ENCODE data around the gene ZRANB3.
A peak's percentile ranks its signal among the peaks of the same experiment; 100 is the strongest.
"Not testable (repeated sequence)": the region's sequence is repeated elsewhere in the genome, so short reads cannot be mapped to it uniquely, and the experiment has no call there.

Gene ZRANB3

GRCh38 chr2:135320465-135321355 is 210.3 kb downstream of the ZRANB3 start:
- DNase-seq (ENCODE audit: low read depth): no peak

- DNase-seq (ENCODE audit: low read depth): no peak
Measured at GRCh38 chr2:135318808-135319207, 212.2 kb downstream of the ZRANB3 start.

- no peak for DNase-seq (ENCODE audit: low read depth)
Measured at GRCh38 chr2:135317375-135317774, 213.6 kb downstream of the ZRANB3 start.

DNA sequence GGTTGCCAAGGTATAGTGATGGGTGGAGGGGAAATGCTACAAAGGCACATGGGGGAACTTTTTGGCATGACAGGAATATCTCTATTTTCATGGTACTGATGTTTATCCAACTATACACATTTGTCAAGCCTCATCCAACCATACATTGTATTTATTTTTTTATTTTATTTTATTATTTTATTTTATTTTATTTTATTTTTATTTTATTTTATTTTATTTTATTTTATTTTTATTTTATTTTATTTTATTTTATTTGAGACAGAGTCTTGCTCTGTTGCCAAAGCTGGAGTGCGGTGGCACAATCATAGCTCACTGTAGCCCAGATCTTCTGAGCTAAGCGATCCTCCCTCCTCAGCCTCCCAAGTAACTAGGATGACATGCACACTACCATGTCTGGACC is 219.1 kb downstream of the ZRANB3 start:
- DNase-seq (ENCODE audit: low read depth): no peak

- DNase-seq (ENCODE audit: low read depth): no peak
Measured at GRCh38 chr2:135311268-135311667, 219.8 kb downstream of the ZRANB3 start.

- no peak for DNase-seq (ENCODE audit: low read depth)
Measured at GRCh38 chr2:135304694-135305093, 226.3 kb downstream of the ZRANB3 start.

DNA sequence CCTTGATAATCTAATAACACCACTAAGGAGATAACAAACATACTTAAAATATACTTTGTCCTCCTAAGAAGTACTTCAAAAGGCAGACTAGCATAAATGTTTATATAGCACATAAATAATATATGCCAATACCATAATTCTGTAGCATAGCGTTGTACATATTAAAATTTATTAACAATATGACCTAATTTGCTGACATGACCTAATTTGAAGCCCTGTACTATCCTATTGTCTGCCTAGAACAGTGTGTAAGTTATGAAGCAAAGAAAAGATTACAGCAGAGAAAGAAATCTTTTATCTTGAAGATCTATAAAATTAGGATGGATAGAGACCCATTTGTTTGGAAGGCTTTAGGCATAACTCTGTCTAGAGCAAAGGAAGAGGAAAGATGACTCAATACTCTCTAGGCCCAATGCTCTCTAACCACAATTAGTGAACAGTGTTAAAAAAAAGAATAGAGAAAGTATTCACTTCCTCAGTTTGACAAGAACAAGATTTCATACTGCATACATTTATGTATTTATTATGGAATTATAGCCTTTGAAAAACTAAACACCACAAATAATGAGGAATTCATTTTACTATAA is 231.3 kb downstream of the ZRANB3 start:
- DNase-seq (ENCODE audit: low read depth): peak; percentile 13

GRCh38 chr2:135299165-135299564 is 231.9 kb downstream of the ZRANB3 start:
- no peak for DNase-seq (ENCODE audit: low read depth)

DNA sequence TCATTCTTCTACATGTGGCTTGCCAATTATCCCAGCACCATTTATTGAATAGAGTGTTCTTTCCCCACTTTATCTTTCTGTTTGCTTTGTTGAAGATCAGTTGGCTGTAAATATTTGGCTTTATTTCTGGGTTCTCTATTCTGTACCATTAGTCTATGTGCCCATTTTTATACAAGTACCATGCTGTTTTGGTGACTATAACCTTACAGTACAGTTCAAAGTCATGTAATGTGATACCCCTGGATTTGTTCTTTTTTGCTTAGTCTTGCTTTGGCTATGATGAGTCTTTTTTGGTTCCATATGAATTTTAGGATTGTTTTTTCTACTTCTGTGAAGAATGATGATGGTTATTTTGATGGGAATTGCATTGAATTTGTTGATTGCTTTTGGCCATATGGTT is 243.9 kb downstream of the ZRANB3 start:
- not testable (repeated sequence) for DNase-seq (ENCODE audit: low read depth)

- no peak for DNase-seq (ENCODE audit: low read depth)
Measured at GRCh38 chr2:135285391-135285790, 245.6 kb downstream of the ZRANB3 start.

DNA sequence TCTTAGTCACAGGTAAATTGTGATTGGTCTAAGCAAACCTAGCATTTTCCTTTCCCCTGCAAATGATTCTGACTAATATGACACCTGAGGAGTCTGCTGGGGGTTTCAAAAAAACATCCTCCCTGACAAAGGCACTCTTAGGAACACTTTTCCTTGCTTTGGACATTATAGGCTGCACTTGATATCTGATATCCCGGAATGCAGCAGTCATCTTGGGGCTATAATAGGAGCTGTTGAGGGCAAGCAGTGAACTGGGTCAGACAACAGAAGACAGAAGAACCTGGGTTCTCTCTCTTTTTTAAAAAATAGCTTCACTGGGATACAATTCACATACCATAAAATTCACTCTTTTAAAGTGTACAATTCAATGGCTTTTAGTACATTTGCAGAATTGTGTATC is 249.6 kb downstream of the ZRANB3 start:
- DNase-seq (ENCODE audit: low read depth): no peak

DNA sequence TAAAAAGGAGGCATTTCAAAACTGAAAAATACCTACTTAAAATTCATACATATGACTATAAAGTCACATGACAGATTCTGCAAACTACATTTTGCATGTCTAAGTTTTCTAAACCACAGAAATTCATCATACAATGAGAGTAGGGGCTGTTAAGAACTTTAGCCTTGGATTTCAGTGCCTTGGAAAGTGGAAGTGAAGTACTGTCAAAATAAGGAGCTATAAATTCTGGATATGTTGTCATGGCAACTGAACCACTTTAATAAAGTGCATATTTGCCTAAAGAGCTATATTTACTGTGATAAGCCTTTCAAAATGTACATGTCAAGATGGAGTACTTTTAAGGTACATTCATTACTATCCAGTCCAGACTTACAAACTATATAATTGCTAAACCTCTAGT is 251.8 kb downstream of the ZRANB3 start:
- DNase-seq (ENCODE audit: low read depth): no peak

GRCh38 chr2:135276525-135276924 is 254.5 kb downstream of the ZRANB3 start:
- DNase-seq (ENCODE audit: low read depth): no peak

GRCh38 chr2:135271006-135271405 is 260.0 kb downstream of the ZRANB3 start:
- no peak for DNase-seq (ENCODE audit: low read depth)

DNA sequence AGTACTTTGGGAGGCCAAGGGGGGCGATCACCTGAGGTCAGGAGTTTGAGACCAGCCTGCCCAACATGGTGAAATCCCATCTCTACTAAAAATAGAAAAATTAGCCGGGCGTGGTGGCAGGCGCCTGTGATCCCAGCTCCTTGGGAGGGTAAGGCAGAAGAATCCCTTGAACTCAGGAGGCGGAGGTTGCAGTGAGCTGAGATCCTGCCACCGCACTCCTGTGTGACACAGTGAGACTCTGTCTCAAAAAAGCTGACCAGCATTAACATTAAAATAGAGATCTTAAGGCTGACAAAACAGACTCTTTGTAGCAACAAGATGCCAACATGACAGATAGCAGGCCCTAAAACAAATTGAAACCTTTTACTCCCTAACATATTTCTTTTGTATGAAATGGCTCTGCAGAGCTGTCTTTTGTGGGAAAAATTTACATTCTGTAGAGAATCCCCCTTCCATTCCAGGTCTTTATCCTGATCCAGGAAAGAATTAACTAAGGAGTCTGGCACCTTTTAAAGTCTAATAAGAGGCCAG is 265.0 kb downstream of the ZRANB3 start:
- no peak for DNase-seq (ENCODE audit: low read depth)

- DNase-seq (ENCODE audit: low read depth): no peak
Measured at GRCh38 chr2:135259123-135259522, 271.9 kb downstream of the ZRANB3 start.

GRCh38 chr2:135258193-135258592 is 272.8 kb downstream of the ZRANB3 start:
- no peak for DNase-seq (ENCODE audit: low read depth)

DNA sequence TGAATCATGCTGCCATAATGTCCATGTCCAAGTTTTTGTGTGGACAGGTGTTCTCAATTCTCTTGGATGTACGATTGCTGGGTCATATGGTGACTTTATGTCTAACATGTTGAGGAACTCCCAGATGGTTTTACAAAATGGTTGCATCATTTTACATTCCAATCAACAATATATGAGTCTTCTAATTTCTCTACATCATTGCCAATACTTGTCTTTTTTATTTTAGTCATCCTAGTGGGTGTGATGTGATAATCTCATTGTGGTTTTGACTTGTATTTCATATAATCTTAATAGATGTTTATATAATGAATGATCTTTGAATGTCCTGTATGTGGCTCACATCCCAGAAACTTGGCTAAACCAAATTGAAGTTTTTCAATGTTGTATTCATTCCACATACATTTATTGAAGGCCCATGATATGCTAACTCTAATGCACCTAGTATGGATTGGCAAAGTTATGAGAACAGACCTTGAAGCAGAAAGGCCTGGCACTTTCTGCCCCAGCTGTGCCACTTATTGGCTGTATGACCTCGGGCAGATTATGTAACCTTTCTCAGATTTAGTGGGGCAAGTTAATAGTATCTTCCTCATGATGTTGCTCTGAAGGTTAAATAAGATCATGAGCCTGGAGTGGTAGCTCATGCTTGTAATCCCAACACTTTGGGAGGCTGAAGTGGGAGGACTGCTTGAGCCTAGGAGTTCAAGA is 273.5 kb downstream of the ZRANB3 start:
- no peak for DNase-seq (ENCODE audit: low read depth)

DNA sequence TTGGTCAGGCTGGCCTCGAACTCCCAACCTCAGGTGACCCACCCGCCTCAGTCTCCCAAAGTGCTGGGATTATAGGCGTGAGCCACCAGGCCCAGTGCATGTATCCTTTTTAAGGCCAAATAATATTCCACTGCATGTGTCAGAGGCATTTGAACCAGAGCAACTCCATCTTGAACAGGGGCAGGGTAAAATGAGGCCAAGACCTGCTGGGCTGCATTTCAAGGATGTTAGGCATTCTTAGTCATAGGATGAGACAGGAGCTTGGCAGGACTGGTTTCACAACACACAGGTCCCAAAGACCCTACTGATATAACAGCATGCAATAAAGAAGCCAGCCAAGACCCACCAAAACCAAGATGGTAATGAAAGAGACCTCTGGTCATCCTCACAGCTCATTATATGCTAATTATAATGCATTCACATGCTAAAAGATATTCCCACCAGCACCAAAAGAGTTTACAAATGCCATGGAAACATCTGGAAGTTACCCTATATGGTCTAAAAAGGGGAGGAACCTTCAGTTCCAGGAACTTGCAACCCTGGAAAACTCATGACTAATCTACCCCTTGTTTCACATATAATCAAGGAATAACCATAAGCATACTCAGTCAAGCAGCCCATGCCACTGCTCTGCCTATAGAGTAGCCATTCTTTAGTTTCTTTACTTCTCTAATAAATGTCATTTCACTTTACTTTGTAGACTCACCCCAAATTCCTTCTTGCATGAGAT is 274.3 kb downstream of the ZRANB3 start:
- DNase-seq (ENCODE audit: low read depth): no peak

DNA sequence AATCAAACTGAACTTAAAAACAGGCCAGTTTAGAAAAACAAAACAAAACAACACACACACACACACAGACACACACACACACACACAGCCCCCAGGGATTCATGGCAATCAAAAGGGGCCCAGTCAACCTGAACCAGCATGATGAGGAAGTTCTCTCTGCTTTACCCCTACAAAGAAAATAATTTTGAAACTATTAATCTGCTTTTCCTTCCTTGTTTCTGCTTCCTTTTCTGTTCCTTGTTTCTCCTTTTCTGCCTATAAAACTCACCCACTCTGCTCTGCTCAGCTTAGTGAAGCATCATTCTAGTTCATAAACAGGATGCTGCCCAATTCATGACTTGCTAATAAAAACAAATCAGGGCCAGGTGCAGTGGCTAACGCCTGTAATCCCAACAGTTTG is 275.8 kb downstream of the ZRANB3 start:
- no peak for DNase-seq (ENCODE audit: low read depth)

DNA sequence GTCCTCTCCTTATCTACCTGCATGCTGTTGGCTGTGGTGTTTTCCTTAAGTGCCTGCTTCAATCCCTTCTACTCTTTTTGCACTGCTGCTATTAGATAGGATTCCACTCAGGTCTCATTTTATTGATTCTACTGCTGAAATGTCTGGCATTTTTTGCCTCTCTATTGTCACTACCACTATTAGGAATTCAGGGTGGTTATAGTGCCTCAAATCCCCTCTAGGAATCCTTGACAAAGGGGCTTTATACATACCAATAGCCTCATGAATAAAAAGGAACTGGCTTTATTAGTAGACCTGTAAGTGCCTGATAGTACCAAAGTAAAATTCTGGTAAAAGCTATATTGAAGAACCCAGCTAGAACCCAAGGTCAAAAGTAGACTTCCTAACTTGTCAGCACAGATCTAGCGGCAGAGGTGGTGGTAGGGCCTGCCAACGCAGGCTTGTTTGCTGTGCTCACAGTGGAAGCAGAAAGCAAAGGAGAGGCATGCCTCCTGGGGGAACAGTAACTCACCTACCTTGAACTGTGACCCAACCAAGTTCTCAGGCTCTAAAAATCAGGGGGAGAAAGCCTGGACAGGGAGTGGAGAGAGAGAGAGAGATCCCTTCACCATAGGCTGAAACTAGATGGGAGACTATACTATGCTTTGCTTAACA is 278.1 kb downstream of the ZRANB3 start:
- DNase-seq (ENCODE audit: low read depth): no peak

- DNase-seq (ENCODE audit: low read depth): no peak
Measured at GRCh38 chr2:135248611-135249010, 282.4 kb downstream of the ZRANB3 start.

All from non-pigmented ciliary epithelial cell (primary cell).